Stimulated activated CD8-positive, alpha-beta memory T cell treated with anti-CD3 and anti-CD28 coated beads, Interleukin-4, amount 100 ng/mL, for 1 hour (primary cell): Measurements from ENCODE around the gene CIPC.

ENCODE experiments used
- DNase-seq, 2 donors: peaks; one replicate each; pipeline ENCODE4 v3.0.0-alpha.2; 2020; ENCODE audit warnings: low read depth in 2 of 2, low spot score in 1 of 2

Gene CIPC

DNA sequence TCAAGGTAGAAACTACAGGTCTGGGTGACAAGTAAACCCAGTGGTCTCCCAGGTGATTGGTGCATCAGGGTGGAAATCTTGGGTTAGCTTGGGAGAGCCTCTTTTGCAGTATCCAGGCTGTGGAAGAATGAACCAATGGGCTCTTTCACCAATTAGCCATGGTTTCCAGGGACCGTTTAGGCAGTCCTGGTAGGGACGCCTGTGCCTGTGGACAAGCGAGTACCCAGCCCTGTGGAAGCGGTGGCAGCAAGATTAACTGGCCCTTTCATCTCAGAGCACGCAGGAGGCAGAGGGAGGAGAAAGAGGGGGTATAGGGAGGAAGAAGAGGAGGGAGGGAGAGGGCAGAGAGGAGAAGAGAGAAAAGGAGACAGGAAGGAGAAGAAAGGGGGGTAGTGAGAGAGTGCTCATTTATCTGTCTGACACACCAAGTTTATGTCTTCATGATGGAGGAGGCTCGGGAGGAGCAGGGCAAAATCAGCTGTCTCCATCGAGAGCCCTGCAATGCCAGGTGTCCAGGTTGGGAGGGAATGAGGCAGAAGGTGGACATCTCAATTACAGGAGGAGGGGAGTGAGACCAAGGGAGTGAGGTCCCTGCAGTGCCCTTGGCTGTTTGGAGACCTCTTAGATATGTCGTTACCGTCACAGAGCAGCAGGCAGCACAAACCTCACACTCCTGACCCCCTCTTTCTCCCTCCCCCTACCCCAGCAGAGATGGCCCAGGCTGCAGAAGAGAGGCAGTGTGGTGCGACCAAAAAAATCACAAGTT lies 48.1 kb downstream of the CIPC start:
- no peak for DNase-seq

GRCh38 chr14:77148510-77149231 lies 50.6 kb downstream of the CIPC start:
- DNase-seq = no peak

GRCh38 chr14:77151245-77151644 lies 53.2 kb downstream of the CIPC start:
- no peak for DNase-seq

DNA sequence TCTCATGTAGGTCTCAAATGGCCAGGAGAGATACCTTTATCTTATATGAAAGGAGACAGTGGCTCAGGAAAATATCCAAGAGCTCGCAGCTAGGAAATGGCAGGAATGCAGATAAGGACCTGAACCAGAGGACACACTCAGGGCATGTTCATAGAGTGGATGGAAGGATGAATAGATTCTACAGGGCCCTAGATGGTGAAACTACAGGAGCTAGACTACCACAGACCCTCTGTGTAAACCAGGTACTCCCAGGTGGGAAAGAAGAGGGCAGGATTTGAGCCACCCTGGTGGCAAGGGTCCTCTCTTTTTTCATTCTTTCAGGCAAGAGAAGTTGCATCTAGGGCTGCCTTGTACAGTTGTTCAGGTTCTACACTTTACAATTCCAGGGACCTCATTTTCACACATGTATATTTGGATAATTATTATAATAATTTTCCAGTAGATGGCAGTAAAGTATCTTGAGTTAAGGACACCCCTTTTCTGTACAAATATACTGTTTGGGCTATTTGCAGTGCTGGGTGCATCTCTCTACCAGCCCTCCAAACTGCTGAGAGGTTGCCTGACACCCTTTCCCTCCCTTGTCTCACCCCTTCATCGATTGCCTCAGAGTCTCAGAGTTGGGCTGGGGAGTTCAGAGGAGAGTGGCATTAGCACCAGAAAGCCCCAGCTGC lies 54.0 kb downstream of the CIPC start:
- DNase-seq = no peak

DNA sequence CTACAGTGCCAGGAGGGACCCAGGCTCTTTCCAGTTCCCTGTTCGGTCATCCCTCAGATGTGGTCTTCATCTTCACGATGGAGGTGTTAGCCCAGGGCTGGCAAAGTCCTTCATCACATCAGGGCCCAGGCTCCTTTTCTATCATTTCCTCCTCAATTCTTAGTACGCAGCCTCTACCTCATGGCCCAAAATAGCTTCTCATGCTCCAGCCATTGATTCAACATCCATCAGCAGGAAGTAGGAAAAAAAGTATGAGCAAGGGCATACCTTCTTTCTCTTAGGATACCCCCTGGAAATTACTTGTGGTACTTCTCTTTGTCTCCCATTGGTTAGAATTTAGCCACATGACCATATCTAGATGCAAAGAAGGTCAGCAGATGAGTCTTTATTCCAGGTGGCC lies 55.7 kb downstream of the CIPC start:
- DNase-seq = no peak

DNA sequence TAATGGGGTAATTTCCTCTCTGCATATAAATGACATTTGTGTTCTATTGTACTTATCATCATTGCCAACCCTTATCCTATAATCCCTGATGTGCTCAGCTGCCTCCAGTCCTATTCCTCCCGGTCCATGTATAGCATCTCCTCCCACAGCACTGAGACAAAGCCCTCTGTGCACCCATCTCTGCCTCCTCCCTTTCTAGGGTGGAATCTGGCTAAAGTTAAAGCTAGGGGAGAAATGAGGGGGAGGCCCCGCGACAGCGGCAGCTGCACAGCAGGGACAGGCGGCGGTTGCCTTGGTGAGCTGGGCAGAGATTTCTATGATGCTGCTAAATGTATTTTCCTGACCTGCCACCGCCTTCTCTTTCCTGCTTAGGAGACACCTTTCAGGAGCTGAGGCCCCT lies 56.4 kb downstream of the CIPC start:
- no peak for DNase-seq

DNA sequence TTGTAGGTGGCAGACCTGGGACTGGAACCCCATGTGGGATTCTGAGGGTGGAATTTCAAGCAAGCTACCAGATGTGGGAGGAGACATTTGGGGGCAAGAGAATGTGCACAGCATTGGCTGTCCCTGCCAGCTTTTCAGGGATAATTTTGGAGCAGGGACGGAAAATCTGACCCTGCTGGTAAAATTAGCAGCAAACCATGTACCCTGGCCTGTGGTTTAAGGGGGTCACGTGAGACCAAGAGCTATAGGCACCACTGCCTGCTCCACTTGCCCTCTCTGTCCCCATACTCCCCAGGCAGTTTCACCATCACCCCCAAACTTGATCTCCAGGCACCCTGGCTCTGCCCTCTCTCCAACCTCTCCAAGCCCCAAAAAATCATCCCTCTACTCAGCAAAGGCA lies 57.0 kb downstream of the CIPC start:
- DNase-seq = no peak

DNA sequence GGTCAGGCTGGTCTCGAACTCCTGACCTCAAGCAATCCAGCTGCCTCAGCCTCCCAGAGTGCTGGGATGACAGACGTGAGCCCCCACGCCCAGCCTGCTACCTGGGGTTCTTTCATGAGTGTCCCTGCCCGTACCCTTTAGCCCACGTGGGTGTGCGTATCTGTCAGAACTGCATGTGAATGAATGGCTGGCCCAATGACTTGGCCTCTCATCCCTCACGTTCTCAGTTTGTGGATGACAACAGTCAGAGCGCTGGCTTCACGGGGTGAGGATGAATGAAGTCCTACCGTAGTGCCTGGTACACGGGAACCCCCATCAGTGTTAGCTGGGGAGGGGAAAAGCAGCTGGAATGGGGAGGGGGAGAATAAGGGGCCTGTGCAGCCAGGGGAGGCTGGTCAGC lies 59.7 kb downstream of the CIPC start:
- no peak for DNase-seq

DNA sequence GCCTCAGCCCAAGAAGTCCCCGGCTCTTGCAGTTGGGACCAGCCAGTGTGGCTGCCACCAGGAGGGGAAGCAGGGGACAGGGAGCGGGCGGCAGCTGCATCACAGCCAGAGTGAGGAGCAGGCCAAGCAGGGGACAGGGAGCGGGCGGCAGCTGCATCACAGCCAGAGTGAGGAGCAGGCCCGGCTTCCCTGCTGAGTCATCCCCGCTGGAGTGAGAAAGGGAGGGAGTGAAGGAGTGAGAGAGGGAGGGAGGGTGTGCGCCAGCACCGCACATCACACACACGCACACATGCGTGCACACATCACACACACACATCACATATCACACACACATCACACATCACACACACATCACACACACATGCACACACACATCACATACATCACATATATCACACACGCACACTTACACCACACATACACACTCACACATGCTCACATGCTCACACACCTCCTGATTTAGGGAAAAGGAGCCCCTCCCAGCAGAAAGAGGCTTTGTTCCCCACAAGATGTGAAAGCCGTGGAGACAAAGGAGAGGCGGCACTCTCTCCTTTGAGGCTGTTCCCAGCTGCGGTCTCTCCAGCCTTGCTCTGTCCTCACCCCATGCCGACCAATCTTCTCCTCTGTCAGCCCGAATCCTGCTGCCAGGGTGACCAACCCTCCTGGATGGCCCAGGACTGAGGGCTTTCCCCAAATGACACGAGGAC lies 60.3 kb downstream of the CIPC start:
- no peak for DNase-seq

- DNase-seq = no peak
These were observed 60.8 kb downstream of the CIPC start for GRCh38 chr14:77158882-77159255.

- DNase-seq = no peak
These were observed 63.0 kb downstream of the CIPC start for GRCh38 chr14:77161011-77161410.
